HUES64 (cell line): ENCODE measurements around the gene ANKH.

Experiments
- H3K27ac ChIP-seq: 2 replicates; pipeline ENCODE4 v1.7.0; 2013; ENCODE audit warnings: low read depth, low read length, inconsistent platforms
- H3K27me3 ChIP-seq: 2 replicates; pipeline ENCODE4 v1.6.1; 2013; ENCODE audit warnings: mild to moderate bottlenecking, low read length; ENCODE audit not compliant: insufficient read depth
- H3K36me3 ChIP-seq: 2 replicates; pipeline ENCODE4 v1.6.1; 2013; ENCODE audit warnings: mild to moderate bottlenecking, low read length; ENCODE audit not compliant: insufficient read depth
- H3K4me1 ChIP-seq: 2 replicates; pipeline ENCODE4 v1.6.1; 2013; ENCODE audit warnings: mild to moderate bottlenecking, low read length, moderate library complexity; ENCODE audit not compliant: insufficient read depth
- H3K4me3 ChIP-seq: 2 replicates; pipeline ENCODE4 v1.5.1; 2013; ENCODE audit warnings: mild to moderate bottlenecking, low read length, moderate library complexity
- H3K9ac ChIP-seq: 2 replicates; pipeline ENCODE4 v1.6.1; 2013; ENCODE audit warnings: mild to moderate bottlenecking, low read depth, low read length
- H3K9me3 ChIP-seq: 2 replicates; pipeline ENCODE4 v1.6.1; 2013; ENCODE audit warnings: low read depth, low read length; ENCODE audit not compliant: insufficient read depth
- WGBS: fragments of 150-250, 120-280 bp; methylation state at CpG from one replicate; pipeline ENCODE4 v1.1.7; 2013; ENCODE audit warnings: missing lambda C conversion rate; 5-methylcytosine and 5-hydroxymethylcytosine counted together

ANKH gene

DNA sequence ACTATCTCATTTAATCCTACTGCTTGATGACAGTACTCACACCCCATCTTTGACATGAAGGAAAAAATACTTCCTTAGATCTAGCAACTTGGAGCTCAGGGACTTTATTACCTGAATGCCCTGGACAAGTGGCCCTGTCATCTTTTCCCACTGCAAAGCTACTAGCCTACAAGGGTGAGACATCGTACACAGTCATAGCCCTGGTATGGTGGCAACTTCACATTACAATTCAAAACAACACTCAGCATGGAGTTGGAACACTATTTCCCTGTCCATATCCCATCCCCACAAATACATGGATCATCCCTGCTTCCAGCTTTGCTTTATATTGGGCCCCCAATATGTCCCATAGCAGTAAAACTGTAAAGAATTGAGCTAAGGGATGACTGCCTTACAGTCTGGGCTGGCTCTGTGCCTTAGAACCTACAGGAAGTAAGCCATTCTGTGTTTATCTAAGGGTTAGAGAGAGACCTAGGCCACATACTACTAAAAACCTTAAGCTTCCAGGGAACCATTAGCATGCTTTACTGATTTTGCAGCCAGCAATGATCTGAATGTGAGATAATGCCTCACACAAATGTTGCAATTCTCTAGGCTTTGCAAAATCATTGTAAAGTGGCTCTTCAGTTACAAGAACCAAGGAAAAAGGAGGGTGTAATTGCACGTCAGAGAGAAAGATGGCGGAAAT is 151.2 kb downstream of the ANKH start:
- WGBS = 93% methylated on average over 3 of the region's 3 CpGs
- Histone ChIP-seq H3K4me3 (no peak overlapping the region), H3K27ac (no peak overlapping the region), H3K9me3 (no peaks in the 10 kb centered on the region), H3K9ac (no peak overlapping the region), H3K27me3 (no peaks in the 10 kb centered on the region), H3K4me1 (no peaks in the 10 kb centered on the region), H3K36me3 (peaks cover 3% of the 10 kb centered on the region; the same call in 1 of the 2 replicates)

DNA sequence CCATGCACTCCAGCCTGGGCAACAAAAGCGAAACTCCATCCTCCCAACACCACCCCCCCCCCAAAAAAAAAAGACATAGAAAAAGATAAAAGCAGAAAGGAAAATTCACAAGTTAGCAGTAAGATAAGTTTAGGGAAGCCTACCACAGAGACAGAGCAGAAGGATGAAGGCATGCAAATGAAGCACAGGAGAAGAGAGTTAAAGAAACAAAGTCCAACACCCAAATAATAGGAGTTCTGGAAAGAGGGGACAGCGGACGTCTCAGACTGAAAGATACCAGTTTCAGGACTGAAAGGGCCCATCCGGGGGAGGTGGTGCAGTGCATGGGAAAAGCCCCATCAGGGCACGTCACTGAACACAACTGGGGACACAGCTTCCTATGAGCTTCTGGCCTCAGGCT is 152.8 kb downstream of the ANKH start:
- H3K27ac ChIP-seq = no peak overlapping the region
- H3K9ac ChIP-seq = no peak overlapping the region
- 95% methylated on average over 4 of the region's 5 CpGs for WGBS
- no peaks in the 10 kb centered on the region for H3K4me1 ChIP-seq
- H3K4me3 ChIP-seq = no peak overlapping the region
- no peaks in the 10 kb centered on the region for H3K27me3 ChIP-seq
- no peaks in the 10 kb centered on the region for H3K9me3 ChIP-seq
- H3K36me3 ChIP-seq = peaks cover 4% of the 10 kb centered on the region; the same call in 1 of the 2 replicates

DNA sequence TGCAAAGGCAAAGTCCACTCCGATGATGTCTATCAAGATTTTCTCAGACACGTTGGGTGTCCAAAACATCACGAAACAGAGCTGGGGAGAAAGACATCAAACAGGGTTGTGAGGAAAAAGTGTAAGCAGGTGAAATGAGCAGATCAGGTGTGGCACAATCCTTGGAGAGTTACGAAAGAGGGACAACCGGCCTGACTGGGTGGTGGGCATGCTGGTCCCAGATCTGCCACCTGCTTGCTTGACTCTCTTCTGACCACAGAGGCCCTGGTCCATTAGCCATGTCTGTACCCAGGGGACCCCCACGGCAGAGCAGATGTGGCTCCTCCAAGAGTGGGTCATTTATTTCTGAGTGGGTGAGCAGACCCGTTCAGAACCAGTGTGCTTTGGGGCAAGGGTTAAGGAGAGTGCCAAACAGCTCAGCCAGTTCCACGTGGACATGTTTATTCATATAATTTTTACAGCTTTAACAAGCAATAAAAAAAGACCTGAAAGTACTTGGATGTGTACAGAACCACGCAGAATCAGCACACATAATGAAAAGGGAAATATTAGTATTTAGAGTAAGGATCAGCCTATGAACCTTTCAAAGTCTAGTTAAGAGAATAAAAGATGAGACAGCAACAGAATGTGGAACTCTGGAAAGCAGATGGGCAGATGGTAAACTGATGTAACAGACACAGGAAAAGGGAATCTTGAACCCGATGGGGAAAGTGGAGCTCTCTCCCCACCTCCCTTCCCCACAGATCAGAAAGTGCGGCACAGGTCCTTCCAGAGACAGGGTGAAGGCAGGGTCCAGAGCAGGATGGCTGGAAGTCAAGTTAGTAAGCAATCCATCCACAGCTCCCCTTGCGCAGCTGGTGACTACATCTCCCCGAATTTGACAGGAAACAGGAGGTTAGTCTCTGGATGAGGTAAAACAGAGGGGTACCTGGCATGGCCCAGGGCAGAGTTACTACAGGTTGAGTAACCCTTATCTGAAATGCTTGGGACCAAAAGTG is 154.5 kb downstream of the ANKH start:
- WGBS = 95% methylated on average over 11 of the region's 13 CpGs
- Histone ChIP-seq H3K9me3 (no peaks in the 10 kb centered on the region), H3K36me3 (peaks cover 19% of the 10 kb centered on the region), H3K27me3 (no peaks in the 10 kb centered on the region), H3K4me1 (no peaks in the 10 kb centered on the region), H3K9ac (no peak overlapping the region), H3K27ac (no peak overlapping the region), H3K4me3 (no peak overlapping the region)

DNA sequence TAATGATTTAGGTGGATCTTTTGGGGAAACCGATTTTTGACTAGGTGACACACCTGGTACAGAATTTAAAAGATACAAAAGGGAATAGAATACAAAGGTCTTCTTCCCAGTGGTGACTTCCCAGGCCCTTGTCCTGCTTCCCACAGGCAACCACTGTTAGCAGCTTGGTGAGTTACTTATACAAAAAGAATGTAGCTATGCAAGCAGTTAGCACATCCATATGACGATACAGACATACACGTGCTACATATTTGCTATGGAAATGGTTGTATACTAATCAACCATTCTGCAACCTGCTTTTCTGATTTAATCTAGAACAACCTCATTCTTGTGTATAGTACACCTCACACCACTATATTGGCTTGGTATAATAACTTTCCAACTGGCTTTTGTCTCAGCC is 156.1 kb downstream of the ANKH start:
- WGBS = 97% methylated on average over 3 of the region's 3 CpGs
- no peaks in the 10 kb centered on the region for H3K9me3 ChIP-seq
- H3K36me3 ChIP-seq = peaks cover 33% of the 10 kb centered on the region
- no peak overlapping the region for H3K4me3 ChIP-seq
- H3K9ac ChIP-seq = no peak overlapping the region
- no peaks in the 10 kb centered on the region for H3K27me3 ChIP-seq
- no peaks in the 10 kb centered on the region for H3K4me1 ChIP-seq
- H3K27ac ChIP-seq = no peak overlapping the region

DNA sequence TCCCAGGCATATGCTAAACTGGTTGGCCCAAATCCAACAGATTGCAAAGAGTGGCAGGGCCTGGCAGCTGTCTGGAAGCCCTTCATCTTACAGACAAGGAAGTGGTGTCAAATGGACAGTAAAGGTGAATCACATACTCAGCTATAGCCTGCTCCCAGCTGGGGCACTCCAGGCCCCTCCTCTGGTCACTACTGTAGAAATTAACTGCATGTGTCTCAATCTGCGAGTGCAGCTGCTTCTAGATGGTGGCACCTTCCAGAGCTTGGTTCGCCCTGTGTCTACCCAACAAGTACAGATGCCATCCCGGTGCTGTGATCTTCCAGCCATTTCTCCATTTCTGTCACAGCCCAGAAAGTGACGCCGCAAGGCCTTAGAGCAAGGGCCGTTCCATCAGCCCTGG is 156.9 kb downstream of the ANKH start:
- H3K4me1 ChIP-seq = no peaks in the 10 kb centered on the region
- H3K4me3 ChIP-seq = no peak overlapping the region
- WGBS = 96% methylated on average over 6 of the region's 6 CpGs
- H3K9ac ChIP-seq = no peak overlapping the region
- no peaks in the 10 kb centered on the region for H3K27me3 ChIP-seq
- H3K9me3 ChIP-seq = no peaks in the 10 kb centered on the region
- H3K27ac ChIP-seq = no peak overlapping the region
- peaks cover 38% of the 10 kb centered on the region for H3K36me3 ChIP-seq

DNA sequence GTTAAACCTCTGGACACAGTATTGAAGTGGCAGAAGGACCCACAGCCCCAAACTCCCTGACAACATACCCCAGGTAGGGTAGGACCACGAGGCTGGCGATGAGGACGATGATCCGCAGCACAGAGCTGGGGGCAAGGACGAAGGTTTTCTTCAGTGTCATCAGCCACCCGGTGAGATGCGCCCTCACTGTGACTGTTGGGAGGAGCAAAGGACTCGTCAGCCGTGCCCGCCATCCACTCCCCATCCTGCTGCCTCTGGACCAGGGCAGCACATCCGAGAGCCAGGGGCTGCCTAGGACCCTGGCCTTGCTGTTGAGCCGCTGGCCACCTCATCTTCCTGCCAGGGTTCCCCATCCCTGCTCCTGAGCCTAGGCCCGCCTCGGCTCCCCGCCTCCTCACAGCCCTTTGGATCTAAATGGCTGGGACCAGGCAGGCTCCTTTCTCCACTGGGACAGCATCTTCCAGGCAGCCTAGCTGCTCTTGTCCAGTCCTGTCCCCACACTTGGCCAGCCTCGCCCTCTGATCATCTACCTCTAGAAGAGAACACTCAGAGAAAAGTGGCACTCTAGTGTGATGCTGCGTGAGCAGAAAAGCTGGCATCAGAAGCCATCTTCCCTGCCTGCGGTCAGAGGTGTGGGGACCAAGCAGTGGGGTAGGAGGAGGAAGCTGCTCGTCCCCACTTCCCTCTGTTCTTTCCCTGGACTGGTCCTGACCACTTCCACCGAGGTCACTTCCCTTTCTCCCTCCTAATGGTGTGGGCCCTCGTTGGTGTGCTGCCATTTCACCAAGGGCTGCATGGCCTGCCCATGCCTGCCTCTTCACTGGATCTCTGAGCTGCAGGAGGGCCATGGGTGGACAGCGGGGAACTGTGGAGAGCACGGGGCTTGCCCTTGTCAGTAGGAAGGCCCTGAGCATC is 157.8 kb downstream of the ANKH start:
- Histone ChIP-seq H3K4me3 (no peak overlapping the region), H3K27ac (no peak overlapping the region), H3K9me3 (no peaks in the 10 kb centered on the region), H3K9ac (no peak overlapping the region), H3K27me3 (no peaks in the 10 kb centered on the region), H3K4me1 (no peaks in the 10 kb centered on the region), H3K36me3 (peaks cover 43% of the 10 kb centered on the region)
- WGBS = 95% methylated on average over 23 of the region's 23 CpGs

DNA sequence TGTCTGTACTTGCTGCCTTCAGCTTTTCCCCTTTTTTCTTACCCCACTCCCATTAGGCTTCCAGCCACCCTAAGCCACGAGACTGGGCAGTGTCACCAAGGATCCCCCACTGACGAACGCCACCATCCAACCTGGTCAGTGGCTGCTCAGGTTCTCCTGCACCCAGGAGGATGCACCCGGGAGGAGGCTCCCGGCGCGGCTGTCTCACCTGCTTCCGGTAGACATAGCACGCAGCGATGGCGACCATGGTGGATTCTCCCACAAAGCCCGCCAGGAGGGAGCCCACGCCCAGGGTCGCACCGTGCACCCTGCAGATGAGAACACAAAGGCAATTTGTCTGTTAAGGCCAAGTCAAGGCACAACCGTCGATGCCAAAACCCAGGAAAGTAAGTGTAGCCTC is 158.9 kb downstream of the ANKH start:
- no peak overlapping the region for H3K27ac ChIP-seq
- no peaks in the 10 kb centered on the region for H3K27me3 ChIP-seq
- H3K4me3 ChIP-seq = no peak overlapping the region
- H3K4me1 ChIP-seq = no peaks in the 10 kb centered on the region
- WGBS = 96% methylated on average over 17 of the region's 17 CpGs
- H3K36me3 ChIP-seq = peaks cover 43% of the 10 kb centered on the region
- no peaks in the 10 kb centered on the region for H3K9me3 ChIP-seq
- H3K9ac ChIP-seq = no peak overlapping the region

DNA sequence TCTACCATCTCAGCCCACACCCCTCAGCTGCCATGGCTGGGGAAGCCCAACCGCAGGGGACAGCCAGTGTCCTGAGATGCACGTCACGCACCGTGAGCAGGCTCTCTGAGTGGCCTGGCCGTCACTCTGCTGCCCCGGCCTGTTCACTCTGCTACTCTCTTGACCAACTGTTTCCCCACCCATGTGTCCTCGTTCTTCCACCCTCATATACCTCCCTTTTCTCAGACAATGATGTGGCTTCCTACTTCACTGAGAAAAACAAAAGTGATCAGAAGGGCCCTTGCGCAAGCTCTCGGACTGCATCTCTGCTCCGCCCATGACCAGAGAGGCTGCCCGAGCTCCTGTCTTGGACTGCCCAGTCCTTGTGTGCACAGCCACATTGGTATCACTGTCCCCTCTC is 159.4 kb downstream of the ANKH start:
- H3K36me3 ChIP-seq = peaks cover 43% of the 10 kb centered on the region
- H3K9ac ChIP-seq = no peak overlapping the region
- no peak overlapping the region for H3K27ac ChIP-seq
- H3K27me3 ChIP-seq = no peaks in the 10 kb centered on the region
- WGBS = 96% methylated on average over 11 of the region's 11 CpGs
- no peaks in the 10 kb centered on the region for H3K9me3 ChIP-seq
- no peaks in the 10 kb centered on the region for H3K4me1 ChIP-seq
- no peak overlapping the region for H3K4me3 ChIP-seq

DNA sequence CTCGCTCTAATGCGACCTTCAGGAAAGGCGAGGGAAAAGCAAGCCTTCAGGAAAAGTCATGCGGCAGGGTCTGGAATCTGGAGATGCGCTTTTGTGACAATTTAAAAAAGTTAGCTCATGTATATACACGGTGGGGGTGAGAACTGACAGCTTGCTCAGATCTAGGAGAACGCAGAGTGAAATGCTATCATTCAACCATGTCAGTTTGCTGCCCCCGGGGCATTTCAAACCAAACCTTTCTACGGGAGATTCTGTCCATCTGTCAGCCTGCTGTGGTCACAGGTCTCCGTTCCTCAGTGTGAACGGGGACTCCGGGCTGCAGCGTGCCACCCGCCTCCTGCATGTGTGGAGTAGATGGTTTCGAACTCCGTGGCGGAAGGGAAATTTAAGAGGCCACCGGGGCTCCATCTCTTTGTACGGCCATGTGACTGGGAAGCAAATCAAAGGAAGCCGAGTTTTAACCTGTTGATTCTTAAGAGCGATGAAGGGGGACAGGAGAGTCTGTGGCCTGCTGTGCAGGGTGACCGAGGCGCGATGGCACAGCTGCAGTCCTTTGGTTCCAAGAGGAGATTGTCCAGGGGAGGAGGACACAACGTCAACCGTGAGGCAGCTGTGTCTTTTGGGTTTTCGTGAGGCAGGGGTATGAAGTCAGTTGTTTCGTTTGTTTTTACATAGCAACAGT is 161.1 kb downstream of the ANKH start:
- Histone ChIP-seq H3K4me3 (no peak overlapping the region), H3K4me1 (no peaks in the 10 kb centered on the region), H3K27ac (no peak overlapping the region), H3K9ac (no peak overlapping the region), H3K27me3 (no peaks in the 10 kb centered on the region), H3K36me3 (peaks cover 45% of the 10 kb centered on the region), H3K9me3 (no peaks in the 10 kb centered on the region)
- WGBS = 94% methylated on average over 28 of the region's 28 CpGs

DNA sequence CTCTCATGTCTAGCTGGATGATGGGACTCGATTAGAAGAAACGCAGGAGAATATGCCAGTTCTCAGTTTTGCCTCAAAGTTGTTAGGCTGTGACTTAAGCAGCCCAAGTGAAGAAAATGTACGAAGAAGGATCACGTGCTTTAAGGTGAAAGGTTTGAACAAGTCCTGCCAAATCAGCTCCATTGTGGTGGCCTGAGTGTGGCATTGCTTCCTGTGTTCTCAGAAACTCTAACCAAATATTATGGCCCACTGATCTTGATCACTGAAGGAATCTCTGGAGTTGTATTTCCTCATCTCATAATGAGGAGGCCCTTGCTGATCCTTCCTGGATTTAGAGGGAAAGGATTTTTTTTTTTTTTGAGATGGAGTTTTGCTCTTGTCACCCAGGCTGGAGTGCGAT is 163.0 kb downstream of the ANKH start:
- Histone ChIP-seq H3K4me3 (no peak overlapping the region), H3K36me3 (peaks cover 43% of the 10 kb centered on the region), H3K27me3 (no peaks in the 10 kb centered on the region), H3K9me3 (no peaks in the 10 kb centered on the region), H3K4me1 (no peaks in the 10 kb centered on the region), H3K27ac (no peak overlapping the region), H3K9ac (no peak overlapping the region)
- 94% methylated on average over 5 of the region's 5 CpGs for WGBS
